Loucy (cell line): ENCODE measurements around the gene H6PD.

ENCODE experiments used
- H2AFZ ChIP-seq: fragments of 200-600 bp; sonication (generic); 2 replicates; pipeline ENCODE4 v1.6.0; 2016; ENCODE audit warnings: antibody characterized with exemption, mild to moderate bottlenecking, low read length, moderate library complexity
- H3F3A ChIP-seq: fragments of 200-600 bp; 2 replicates; pipeline ENCODE4 v1.6.0; 2016; ENCODE audit warnings: antibody characterized with exemption, low read depth, mild to moderate bottlenecking
- H3K27me3 ChIP-seq: fragments of 200-600 bp; sonication (generic); 2 replicates; pipeline ENCODE4 v1.6.1; 2014; ENCODE audit warnings: low read length, mild to moderate bottlenecking; ENCODE audit not compliant: insufficient read depth, poor library complexity, severe bottlenecking
- H3K36me3 ChIP-seq: fragments of 200-600 bp; sonication (generic); 2 replicates; pipeline ENCODE4 v1.6.1; 2016; ENCODE audit warnings: low read length; ENCODE audit not compliant: insufficient read depth
- H3K4me1 ChIP-seq: fragments of 200-600 bp; sonication (generic); 2 replicates; pipeline ENCODE4 v1.5.1; 2014; ENCODE audit warnings: low read length, mild to moderate bottlenecking; ENCODE audit not compliant: insufficient read depth, poor library complexity, severe bottlenecking
- H3K4me2 ChIP-seq: fragments of 200-600 bp; sonication (generic); 2 replicates; pipeline ENCODE4 v1.6.0; 2014; ENCODE audit warnings: antibody characterized with exemption, low read length, low read depth, mild to moderate bottlenecking; ENCODE audit not compliant: poor library complexity, severe bottlenecking
- H3K4me3 ChIP-seq: fragments of 200-600 bp; sonication (generic); 2 replicates; pipeline ENCODE4 v1.5.1; 2014; ENCODE audit warnings: low read length, mild to moderate bottlenecking, mixed read lengths; ENCODE audit not compliant: poor library complexity, severe bottlenecking
- H3K79me2 ChIP-seq: fragments of 200-600 bp; sonication (generic); 2 replicates; pipeline ENCODE4 v1.6.1; 2014; ENCODE audit warnings: low read length; ENCODE audit not compliant: insufficient read depth
- H3K9ac ChIP-seq: fragments of 200-600 bp; sonication (generic); 2 replicates; pipeline ENCODE4 v1.6.0; 2014; ENCODE audit warnings: mild to moderate bottlenecking, low read depth, low read length, moderate library complexity; ENCODE audit not compliant: poor library complexity, severe bottlenecking
- H3K9me2 ChIP-seq: fragments of 200-600 bp; sonication (generic); replicated peaks from 2 replicates; pipeline ENCODE4 v1.6.1; 2016; ENCODE audit warnings: low read depth, low read length, mixed read lengths
- H3K9me3 ChIP-seq: fragments of 200-600 bp; sonication (generic); 2 replicates; pipeline ENCODE4 v1.6.1; 2014; ENCODE audit warnings: mild to moderate bottlenecking, antibody characterized with exemption, low read length, low read depth; ENCODE audit not compliant: insufficient read depth
- H4K20me1 ChIP-seq: fragments of 200-600 bp; sonication (generic); 2 replicates; pipeline ENCODE4 v1.6.0; 2014; ENCODE audit warnings: antibody characterized with exemption, low read length, mild to moderate bottlenecking; ENCODE audit not compliant: insufficient read depth, poor library complexity, severe bottlenecking
- EZH2phosphoT487 ChIP-seq: fragments of 200-600 bp; IDR thresholded peaks from 2 replicates; pipeline ENCODE4 v1.6.1; 2018; ENCODE audit warnings: antibody characterized with exemption, mild to moderate bottlenecking, moderate library complexity, borderline replicate concordance
- TF ChIP-seq, protein P1 (sequence below): fragments of 200-600 bp; sonication (generic); conservative IDR thresholded peaks from 2 replicates; pipeline ENCODE4 v1.5.1; 2014; ENCODE audit warnings: mild to moderate bottlenecking, antibody characterized with exemption, low read length

Gene H6PD

DNA sequence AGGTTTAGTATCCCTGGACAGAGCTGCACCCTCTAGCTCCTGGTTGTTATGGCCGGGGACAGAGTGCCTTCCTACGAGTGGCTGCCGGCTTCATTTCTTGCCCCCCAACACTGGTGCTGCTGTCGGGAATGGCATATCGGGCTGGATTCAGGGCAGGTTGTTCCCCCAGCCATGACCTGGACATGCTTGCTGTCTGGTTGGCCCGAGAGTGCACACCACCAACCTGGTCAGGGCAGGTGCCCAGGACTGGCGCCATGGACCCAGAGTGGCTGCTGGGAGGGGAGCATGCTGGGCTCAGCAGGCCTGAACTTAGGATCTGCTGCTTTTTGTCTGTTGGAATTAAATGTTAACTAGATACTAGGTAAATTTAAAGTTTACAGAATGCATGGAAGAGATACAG is 21.8 kb downstream of the H6PD start:
- Histone ChIP-seq H3K4me1 (peaks cover 12% of the 10 kb centered on the region), H3K9ac (no peak overlapping the region), H3K4me2 (no peak overlapping the region), H3K9me2 (no peaks in the 10 kb centered on the region), H3K79me2 (peaks cover 54% of the 10 kb centered on the region), H3K27me3 (no peaks in the 10 kb centered on the region), H2AFZ (no peak overlapping the region), H3F3A (no peaks in the 10 kb centered on the region), H3K36me3 (peaks cover 14% of the 10 kb centered on the region; the same call in 1 of the 2 replicates), H3K9me3 (no peaks in the 10 kb centered on the region; the same call in 1 of the 2 replicates), H4K20me1 (peaks cover 3% of the 10 kb centered on the region), H3K4me3 (no peak overlapping the region)
- TF ChIP-seq, protein P1, sequence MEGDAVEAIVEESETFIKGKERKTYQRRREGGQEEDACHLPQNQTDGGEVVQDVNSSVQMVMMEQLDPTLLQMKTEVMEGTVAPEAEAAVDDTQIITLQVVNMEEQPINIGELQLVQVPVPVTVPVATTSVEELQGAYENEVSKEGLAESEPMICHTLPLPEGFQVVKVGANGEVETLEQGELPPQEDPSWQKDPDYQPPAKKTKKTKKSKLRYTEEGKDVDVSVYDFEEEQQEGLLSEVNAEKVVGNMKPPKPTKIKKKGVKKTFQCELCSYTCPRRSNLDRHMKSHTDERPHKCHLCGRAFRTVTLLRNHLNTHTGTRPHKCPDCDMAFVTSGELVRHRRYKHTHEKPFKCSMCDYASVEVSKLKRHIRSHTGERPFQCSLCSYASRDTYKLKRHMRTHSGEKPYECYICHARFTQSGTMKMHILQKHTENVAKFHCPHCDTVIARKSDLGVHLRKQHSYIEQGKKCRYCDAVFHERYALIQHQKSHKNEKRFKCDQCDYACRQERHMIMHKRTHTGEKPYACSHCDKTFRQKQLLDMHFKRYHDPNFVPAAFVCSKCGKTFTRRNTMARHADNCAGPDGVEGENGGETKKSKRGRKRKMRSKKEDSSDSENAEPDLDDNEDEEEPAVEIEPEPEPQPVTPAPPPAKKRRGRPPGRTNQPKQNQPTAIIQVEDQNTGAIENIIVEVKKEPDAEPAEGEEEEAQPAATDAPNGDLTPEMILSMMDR = no peak
- no peak for TF ChIP-seq EZH2phosphoT487

DNA sequence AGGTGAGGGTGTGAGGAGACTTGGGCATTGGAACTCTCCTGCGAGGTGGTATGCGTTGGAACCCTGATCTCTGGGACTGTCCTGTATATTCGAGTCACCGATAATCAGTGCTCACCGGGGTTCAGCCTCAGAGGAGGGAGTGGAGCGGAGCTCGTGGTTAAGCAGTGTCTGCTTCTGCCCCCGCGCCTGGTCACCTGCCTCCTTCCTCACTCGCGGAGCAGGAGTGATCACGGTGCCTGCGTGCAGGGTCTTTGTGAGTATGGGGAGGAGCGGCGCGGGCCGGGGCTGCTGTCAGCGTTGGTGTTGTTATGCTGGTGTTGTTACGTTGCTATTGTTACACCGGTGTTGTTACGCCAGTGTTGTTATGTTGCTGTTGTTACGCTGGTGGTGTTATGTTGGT is 23.3 kb downstream of the H6PD start:
- Histone ChIP-seq H3K4me2 (no peak overlapping the region), H3K79me2 (peaks cover 51% of the 10 kb centered on the region)

DNA sequence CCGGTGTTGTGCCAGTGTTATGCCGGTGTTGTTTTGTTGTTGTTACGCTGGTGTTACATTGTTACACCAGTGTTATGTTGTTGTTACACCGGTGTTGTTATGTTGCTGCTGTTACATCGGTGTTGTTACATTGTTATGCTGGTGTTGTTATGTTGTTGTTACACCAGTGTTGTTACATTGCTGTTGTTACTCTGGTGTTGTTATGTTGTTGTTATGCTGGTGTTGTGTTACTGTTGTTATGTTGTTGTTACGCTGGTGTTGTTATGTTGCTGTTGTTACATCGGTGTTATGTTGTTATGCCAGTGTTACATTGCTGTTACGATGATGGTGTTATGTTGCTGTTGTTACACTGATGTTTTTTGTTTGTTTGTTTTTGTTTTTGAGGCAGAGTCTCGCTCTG is 24.1 kb downstream of the H6PD start:
- peaks cover 5% of the 10 kb centered on the region for H4K20me1 ChIP-seq
- no peaks in the 10 kb centered on the region for H3K9me2 ChIP-seq
- H3F3A ChIP-seq = no peaks in the 10 kb centered on the region
- H3K36me3 ChIP-seq = peaks cover 33% of the 10 kb centered on the region; the same call in 1 of the 2 replicates
- no peak overlapping the region for H2AFZ ChIP-seq
- no peaks in the 10 kb centered on the region; the same call in 1 of the 2 replicates for H3K9me3 ChIP-seq
- TF ChIP-seq, protein P1 = no peak
- no peak for TF ChIP-seq EZH2phosphoT487
- no peak overlapping the region for H3K9ac ChIP-seq
- peaks cover 22% of the 10 kb centered on the region for H3K4me1 ChIP-seq
- no peaks in the 10 kb centered on the region for H3K27me3 ChIP-seq
- H3K4me2 ChIP-seq = no peak overlapping the region
- peaks cover 50% of the 10 kb centered on the region for H3K79me2 ChIP-seq
- no peak overlapping the region for H3K4me3 ChIP-seq

More for the DNA sequence above, 23.3 kb downstream of the H6PD start:
- Histone ChIP-seq H3K9me2 (no peaks in the 10 kb centered on the region), H2AFZ (no peak overlapping the region), H3F3A (no peaks in the 10 kb centered on the region), H3K9ac (no peak overlapping the region), H3K36me3 (peaks cover 25% of the 10 kb centered on the region; the same call in 1 of the 2 replicates), H3K9me3 (no peaks in the 10 kb centered on the region; the same call in 1 of the 2 replicates), H3K4me3 (no peak overlapping the region), H3K27me3 (no peaks in the 10 kb centered on the region), H3K4me1 (peaks cover 22% of the 10 kb centered on the region), H4K20me1 (peaks cover 5% of the 10 kb centered on the region)
- TF ChIP-seq, protein P1 = no peak
- TF ChIP-seq EZH2phosphoT487 = no peak
